ENCODE data around the gene PCGF2.

PCGF2 gene

GRCh38 chr17:38751144-38751807 lies 3.1 kb upstream of the PCGF2 start:
- DNase-seq, result peak; percentile 67 to 88 (median 67)

DNA sequence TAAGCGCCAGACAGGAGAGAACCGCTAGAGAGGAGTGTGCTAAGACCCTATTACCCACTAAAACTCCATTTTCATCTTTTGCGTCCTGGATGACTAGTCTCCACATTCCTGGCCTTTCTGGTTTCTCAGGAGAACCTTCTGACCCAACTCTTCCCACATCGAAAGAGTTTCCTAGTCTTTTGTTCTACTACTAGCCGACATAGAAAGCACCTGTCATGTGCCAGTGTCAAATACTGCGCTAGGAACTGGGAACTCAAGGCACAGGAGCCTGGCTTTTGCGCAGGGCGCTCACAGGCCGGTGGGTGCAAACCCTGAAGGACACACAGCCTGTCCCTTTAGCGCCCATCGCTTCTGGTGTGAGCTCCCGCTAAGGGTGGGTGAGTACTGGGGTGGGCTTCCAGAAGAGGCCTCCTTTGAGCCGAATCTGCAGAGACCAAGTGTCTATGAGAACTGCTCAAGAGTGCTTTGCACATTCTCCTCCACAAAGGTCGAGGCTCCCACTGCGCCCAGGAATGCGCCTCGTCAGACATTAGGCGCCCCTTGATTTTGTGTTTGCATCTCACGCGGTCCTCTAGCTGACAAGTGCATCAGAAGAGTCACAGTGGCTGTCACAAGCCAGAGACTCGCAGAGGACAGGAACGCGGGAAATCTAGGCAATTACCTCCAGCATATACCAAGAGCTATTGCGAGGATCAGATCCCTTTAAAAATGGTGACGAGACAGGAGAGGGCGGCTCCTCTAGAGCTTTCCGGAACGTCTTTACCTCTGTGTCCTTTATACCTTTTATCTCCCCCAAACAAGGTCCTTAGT lies 2.4 kb upstream of the PCGF2 start:
- peak; percentile 14 to 78 (median 65) for DNase-seq

GRCh38 chr17:38750044-38750311 lies 1.8 kb upstream of the PCGF2 start:
- no peak for DNase-seq

GRCh38 chr17:38749223-38750043 lies 1.3 kb upstream of the PCGF2 start:
- peak; percentile 55 to 84 (median 82) for DNase-seq

DNA sequence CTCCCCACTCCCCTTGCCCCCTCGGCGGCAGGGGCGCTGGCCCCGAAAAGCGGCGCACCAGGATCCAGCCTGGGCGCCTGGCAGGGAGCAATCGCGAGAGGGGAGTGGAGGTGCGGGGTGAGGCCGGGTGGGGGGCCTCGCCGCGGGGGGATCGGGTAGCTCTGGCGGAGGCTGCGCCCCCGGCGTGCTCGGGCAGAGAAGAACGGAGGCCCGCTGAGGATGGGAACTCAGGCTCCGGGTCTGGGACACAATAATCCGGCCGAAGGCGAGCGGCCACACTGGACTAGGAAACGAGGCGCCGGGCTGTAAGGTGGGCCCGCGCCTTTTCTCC lies 721 bp upstream of the PCGF2 start:
- no peak for DNase-seq

DNA sequence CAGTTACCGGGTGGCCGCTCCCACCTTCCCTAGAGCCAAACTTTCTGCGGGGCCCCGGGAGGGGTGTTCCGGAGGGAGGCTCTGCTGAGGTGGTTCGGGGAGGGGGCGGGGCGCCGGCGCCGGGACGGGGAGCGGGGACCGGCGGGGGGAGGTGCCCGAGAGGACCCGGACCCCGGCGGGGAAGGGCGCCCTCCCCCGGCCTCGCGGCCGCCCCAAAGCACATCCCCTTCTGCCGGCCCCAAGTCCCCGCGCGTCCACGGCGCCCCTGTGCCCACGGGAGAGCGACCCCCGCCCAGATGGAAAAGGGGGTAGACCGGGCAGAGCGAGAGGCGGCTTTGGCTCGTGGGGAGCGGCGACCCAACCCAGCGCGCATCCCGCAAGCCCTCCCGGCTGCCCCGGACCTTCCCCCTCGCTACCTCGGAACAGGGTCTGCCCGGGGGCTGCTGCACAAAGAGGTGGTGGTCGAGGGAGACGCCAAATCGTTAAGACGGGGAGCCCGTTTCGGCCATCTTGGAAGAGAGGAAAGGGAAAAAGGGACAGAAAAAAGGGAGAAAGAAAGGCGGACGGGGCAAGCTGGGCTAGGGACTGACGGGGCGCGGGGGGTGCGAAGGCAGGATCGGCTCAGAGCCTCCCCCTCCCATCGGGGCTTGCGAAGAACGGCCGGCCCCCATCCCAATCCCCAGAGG lies 530 bp downstream of the PCGF2 start:
- DNase-seq, result peak in 2 of 3 experiments; percentile 59 to 68

- DNase-seq, result peak in 2 of 3 experiments; percentile 3 to 45
Observed at GRCh38 chr17:38746849-38747462, 1.2 kb downstream of the PCGF2 start.

- DNase-seq, result peak in 1 of 3 experiments; percentile 54
Observed at GRCh38 chr17:38746004-38746848, 1.9 kb downstream of the PCGF2 start.

DNA sequence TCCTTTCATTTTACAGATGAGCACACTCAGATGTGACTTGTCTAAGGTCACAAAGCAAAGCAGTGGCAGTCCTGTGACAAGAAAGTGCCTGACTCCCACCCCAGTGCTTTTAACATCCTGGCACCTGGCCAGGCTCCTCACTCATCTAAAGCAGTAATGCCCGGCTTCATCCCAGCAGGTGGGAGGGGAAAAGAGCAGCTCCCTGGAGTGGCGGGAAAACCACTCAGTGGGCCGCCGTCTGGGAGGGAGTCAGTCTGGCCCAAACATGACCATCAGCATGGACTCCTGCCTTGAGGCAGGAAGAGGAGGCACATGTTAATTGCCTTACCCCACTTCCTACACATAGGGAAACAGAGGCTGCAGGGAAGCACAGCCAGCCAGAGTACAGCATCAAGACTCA lies 2.6 kb downstream of the PCGF2 start:
- DNase-seq, result peak; percentile 86 to 96 (median 94)

DNA sequence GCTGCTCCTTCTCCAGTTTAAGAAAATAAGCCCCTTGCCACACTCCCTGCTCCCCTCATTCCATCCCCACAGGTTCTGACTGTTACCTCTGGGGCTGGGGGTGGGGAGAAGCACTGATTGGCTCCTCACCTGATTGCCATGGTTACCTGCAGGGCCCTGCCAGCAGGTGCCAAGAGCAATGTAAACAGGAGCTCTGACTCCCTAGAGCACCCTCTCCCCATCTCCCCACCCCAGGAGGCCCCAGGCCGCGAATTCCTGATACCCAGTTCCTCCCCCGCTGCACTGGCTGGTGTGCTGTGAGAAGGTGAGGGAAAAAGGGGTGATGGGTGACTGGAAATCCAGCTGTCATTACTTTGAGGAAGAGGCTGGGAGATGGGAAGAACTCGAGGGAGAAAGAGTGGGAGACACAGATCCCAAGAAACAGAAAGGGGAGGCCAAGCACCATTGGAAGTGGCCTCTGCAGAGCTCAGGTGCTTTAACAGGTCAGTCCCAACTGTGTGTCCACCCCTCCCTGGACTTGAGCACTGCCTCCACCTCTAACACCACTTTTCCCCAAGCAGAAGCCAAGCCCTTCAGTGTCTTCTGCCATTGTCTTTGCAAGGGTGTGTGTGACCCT lies 4.5 kb downstream of the PCGF2 start:
- peak; percentile 23 to 94 (median 86) for DNase-seq

DNA sequence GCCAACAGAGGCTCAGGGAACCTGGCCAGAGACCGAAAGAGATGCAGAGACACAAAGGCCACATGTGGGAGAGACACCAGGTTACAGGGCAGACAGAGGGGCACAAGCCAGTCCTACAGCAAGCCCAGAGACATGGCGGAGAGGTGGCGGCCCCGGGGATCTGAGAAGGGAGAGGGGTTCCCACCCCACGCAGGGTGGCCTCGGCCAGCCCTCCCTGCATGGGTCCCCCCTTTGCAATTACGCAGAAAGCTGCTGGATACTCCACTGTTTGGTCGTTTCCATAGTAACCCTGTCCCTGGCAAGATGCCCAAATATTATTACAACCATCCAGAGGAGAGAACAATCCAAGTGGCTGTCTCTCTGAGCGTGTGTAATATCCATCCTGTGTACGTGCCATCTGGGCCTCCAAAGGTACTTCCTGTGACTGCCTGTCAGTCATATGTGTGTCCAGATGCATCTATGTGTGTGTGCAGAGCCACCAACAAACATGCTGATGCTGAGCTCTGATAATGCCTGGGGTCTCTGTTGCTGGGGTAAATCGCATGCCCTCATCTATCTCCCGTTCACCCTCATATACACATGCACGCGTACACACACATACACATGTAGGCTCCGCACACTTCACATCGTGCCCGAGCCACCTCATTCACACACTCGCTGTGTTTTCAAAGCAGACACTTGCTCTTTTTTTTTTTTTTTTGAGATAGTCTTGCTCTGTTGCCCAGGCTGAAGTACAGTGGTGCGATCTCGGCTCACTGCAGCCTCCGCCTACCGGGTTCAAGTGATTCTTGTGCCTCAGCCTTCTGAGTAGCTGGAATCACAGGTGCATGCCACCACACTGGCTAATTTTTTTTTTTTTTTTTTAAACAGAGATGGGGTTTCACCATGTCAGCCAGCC lies 5.5 kb downstream of the PCGF2 start:
- DNase-seq, result peak; percentile 29 to 98 (median 89)

DNA sequence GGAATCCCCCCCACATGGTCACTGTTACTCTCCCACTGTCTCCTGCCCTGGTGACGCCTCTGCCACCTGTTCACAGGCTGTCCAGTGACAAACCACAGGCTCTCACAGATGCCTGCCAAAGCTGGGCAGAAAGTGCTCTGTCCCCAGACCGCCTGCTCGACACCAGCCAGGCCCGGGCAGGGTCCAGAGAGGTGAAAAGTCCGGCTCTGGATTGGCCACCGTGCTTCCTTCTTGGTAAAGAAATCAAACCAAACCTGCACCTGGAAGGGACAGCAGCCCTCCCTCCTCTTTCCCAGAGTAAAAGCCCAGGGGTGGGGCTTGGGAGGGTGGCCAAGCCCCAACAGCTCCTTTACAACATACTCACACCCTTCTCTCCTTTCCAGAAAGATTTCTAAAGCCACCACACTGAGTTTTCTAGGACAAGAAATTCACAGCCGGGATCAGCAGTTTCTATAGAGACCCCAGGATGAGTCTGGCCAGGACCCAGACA lies 6.2 kb downstream of the PCGF2 start:
- peak in 2 of 3 experiments; percentile 19 to 62 for DNase-seq

- no peak for DNase-seq
Observed at GRCh38 chr17:38741461-38741860, 6.7 kb downstream of the PCGF2 start.

- DNase-seq, result no peak
Observed at GRCh38 chr17:38740806-38741205, 7.3 kb downstream of the PCGF2 start.

DNA sequence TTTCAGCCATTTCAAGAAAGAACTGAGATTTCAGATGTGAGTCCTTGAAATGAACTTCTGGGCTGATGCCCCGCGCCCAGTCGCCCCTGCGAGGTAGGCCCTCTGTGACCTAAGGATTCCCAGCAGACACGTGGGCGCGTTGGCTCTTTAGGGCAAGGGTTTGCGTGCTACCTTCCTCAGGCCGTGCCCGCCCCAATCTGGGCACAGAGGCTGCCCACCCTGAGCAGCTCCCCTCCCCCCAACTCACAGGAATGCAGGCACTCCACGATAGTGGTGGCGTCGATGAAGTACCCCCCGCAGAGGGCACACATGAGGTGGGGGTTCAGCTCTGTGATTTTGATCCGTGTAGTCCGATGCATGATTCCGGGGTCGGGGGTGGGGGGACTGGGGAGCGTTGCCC lies 8.1 kb downstream of the PCGF2 start:
- no peak for DNase-seq

DNA sequence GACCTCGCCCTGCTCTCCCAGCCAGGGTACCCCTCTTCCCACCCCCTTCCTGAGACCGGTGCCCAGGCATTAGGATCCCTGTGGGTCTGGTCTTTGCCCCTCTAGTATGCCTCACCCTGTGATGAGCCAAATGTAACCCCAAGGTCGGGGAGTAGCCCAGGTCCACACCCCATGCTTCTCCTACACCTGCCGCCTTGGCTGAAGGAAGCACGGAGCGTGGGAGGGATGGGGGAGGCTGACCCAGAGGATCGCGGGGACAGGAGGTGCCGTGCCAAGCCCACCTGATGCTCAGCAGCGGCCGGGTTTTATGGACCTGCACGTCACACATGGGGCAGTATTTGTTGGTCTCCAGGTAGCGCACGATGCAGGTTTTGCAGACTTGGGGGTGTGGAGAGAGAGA lies 8.8 kb downstream of the PCGF2 start:
- no peak for DNase-seq

- no peak for DNase-seq
Observed at GRCh38 chr17:38738686-38739085, 9.4 kb downstream of the PCGF2 start.

DNA sequence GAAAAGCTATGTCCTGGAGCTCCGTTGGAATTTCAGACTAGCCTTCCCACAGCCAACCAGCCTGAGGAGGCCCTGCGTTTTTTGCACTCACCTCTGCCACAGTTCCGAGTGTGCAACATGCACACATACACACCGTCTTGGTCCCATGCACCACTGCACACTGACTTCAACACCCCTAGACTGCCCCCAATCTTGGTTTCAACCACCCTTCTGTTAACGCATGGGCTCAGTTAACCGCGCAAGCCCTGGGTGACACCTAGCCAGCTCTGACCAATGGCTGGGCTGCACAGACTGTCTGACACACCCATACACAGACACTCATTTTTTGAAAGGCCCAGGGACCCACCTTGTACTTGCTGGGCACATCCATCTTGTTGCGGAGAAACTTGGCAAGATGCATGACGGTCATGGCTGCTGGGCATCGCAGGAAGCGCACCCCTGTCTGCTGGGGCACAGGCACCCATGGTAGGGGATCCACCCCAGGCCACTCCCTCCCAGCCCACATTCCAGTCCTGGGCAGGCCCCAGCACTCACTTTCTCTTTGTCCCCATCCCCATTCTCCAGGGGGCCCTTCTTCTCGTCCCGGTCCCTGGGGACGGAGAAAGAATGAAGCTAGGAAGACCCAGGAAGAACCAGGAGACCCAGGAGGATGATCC lies 10.0 kb downstream of the PCGF2 start:
- DNase-seq, result no peak

All from NCI-H1417 (cell line).